ENCODE measurements around the gene LCP1.

LCP1 gene

DNA sequence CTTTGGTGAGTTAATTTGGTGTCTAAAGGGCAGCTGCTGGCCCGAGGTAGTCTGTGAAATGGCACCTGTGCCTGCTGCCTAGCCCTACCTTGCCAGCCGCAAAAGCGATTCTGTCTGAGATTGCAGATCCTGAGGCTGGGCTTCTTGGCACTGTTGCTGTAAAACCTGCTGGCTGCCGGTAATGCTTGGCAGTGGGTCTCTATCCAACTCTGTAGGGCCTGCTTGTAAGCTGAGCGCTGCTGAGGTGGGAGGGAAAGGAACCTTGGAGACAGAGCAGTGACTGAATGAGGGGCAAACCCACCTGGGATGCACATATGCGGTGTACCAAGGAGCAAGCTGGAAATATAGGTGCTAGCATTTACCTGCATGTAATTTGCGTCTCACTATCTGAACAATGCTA, 11.7 kb downstream of the LCP1 start:
- Histone ChIP-seq H3K4me1 (ENCODE audit: insufficient read depth, low read length) (peaks cover 87% of the 10 kb centered on the region), H3K79me2 (ENCODE audit: insufficient read depth, low read length) (peaks cover 100% of the 10 kb centered on the region), H3K4me2 (ENCODE audit: insufficient read depth, low read length) (peak overlapping the region; percentile 37), H2AFZ (ENCODE audit: low read depth, low read length) (no peak overlapping the region), H3K27ac (ENCODE audit: low read length) (peak overlapping the region; percentile 61; the same call in 1 of the 2 replicates), H3K27me3 (ENCODE audit: insufficient read depth, low read length, poor library complexity) (no peaks in the 10 kb centered on the region), H4K20me1 (ENCODE audit: insufficient read depth, low read length) (peaks cover 86% of the 10 kb centered on the region), H3K36me3 (ENCODE audit: insufficient read depth, low read length) (peaks cover 81% of the 10 kb centered on the region), H3K9ac (ENCODE audit: low read depth, low read length) (no peak overlapping the region), H3K9me3 (ENCODE audit: insufficient read depth, low read length, severe bottlenecking) (no peaks in the 10 kb centered on the region), H3K4me3 (ENCODE audit: low read depth in 1 of 2, low read length in 2 of 2) (no peak overlapping the region)
- DNase-seq (no peak), ATAC-seq (ENCODE audit: insufficient read depth, low read depth) (no peak)
- TF ChIP-seq EZH2 (IDR thresholded peaks at IDR 0.05; ENCODE audit: borderline replicate concordance, low read depth, low read length, severe bottlenecking): no peak
- TF ChIP-seq, protein P1, sequence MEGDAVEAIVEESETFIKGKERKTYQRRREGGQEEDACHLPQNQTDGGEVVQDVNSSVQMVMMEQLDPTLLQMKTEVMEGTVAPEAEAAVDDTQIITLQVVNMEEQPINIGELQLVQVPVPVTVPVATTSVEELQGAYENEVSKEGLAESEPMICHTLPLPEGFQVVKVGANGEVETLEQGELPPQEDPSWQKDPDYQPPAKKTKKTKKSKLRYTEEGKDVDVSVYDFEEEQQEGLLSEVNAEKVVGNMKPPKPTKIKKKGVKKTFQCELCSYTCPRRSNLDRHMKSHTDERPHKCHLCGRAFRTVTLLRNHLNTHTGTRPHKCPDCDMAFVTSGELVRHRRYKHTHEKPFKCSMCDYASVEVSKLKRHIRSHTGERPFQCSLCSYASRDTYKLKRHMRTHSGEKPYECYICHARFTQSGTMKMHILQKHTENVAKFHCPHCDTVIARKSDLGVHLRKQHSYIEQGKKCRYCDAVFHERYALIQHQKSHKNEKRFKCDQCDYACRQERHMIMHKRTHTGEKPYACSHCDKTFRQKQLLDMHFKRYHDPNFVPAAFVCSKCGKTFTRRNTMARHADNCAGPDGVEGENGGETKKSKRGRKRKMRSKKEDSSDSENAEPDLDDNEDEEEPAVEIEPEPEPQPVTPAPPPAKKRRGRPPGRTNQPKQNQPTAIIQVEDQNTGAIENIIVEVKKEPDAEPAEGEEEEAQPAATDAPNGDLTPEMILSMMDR (IDR thresholded peaks at IDR 0.05; ENCODE audit: borderline replicate concordance, extremely low read depth, low read length, poor library complexity, severe bottlenecking): no peak

DNA sequence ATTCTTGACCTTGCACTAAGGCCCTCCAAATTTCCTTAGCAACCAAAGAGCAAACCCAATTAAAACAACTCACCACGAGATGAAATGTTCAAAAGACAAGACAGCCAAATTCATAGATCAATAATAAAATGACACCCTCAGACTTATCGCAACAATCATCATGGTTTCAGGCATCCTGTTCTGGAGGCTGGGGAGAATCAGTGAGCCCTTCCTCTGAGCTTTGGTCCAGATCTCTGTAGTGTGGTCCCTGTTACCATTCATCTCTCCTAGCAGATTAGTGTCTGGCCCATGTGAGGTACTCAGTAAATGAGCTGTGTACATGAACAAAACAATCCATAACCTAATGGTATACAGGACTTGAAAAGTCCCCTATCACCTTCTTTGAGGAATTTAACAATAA, 12.2 kb downstream of the LCP1 start:
- Histone ChIP-seq H3K9ac (ENCODE audit: low read depth, low read length) (no peak overlapping the region), H3K27ac (ENCODE audit: low read length) (0 out of 2 replicates have a peak overlapping the region, but pooled peaks have one; percentile 8)

DNA sequence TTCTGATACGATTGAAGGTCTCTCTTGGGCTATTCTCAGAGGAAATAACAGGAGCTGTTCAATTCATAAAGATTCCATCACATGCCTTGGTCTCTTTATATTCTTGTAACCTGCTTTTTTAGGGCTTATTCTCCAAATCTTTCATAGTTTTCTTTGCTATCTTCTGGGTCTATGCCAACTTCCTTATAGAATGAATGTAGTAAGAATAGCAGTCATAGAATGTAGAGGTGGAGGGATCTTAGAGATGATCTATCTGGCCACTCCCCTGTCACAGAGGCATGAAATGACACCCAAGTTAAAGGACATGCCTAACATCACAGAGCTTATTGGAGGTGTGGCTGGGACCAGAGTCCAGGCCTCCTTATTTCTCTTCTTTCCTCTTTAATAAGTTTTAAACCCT, 13.2 kb downstream of the LCP1 start:
- no peak overlapping the region for H3K4me2 ChIP-seq (ENCODE audit: insufficient read depth, low read length)
- no peak overlapping the region for H3K9ac ChIP-seq (ENCODE audit: low read depth, low read length)
- H4K20me1 ChIP-seq (ENCODE audit: insufficient read depth, low read length): peaks cover 89% of the 10 kb centered on the region

More for the DNA sequence above, 12.2 kb downstream of the LCP1 start:
- peaks cover 100% of the 10 kb centered on the region for H3K79me2 ChIP-seq (ENCODE audit: insufficient read depth, low read length)
- no peaks in the 10 kb centered on the region for H3K9me3 ChIP-seq (ENCODE audit: insufficient read depth, low read length, severe bottlenecking)
- no peak overlapping the region for H3K4me3 ChIP-seq (ENCODE audit: low read depth in 1 of 2, low read length in 2 of 2)
- no peak for DNase-seq
- no peak for TF ChIP-seq EZH2 (IDR thresholded peaks at IDR 0.05; ENCODE audit: borderline replicate concordance, low read depth, low read length, severe bottlenecking)
- TF ChIP-seq, protein P1 (IDR thresholded peaks at IDR 0.05; ENCODE audit: borderline replicate concordance, extremely low read depth, low read length, poor library complexity, severe bottlenecking): no peak
- peaks cover 83% of the 10 kb centered on the region for H4K20me1 ChIP-seq (ENCODE audit: insufficient read depth, low read length)
- H3K4me1 ChIP-seq (ENCODE audit: insufficient read depth, low read length): peaks cover 82% of the 10 kb centered on the region
- no peak overlapping the region for H2AFZ ChIP-seq (ENCODE audit: low read depth, low read length)
- H3K36me3 ChIP-seq (ENCODE audit: insufficient read depth, low read length): peaks cover 80% of the 10 kb centered on the region
- peak overlapping the region; percentile 25; the same call in 1 of the 2 replicates for H3K4me2 ChIP-seq (ENCODE audit: insufficient read depth, low read length)
- no peak for ATAC-seq (ENCODE audit: insufficient read depth, low read depth)
- no peaks in the 10 kb centered on the region for H3K27me3 ChIP-seq (ENCODE audit: insufficient read depth, low read length, poor library complexity)

More for the DNA sequence above, 13.2 kb downstream of the LCP1 start:
- Histone ChIP-seq H3K4me3 (ENCODE audit: low read depth in 1 of 2, low read length in 2 of 2) (no peak overlapping the region), H2AFZ (ENCODE audit: low read depth, low read length) (no peak overlapping the region), H3K4me1 (ENCODE audit: insufficient read depth, low read length) (peaks cover 72% of the 10 kb centered on the region), H3K36me3 (ENCODE audit: insufficient read depth, low read length) (peaks cover 81% of the 10 kb centered on the region), H3K27ac (ENCODE audit: low read length) (peak overlapping the region; percentile 25; the same call in 1 of the 2 replicates), H3K27me3 (ENCODE audit: insufficient read depth, low read length, poor library complexity) (no peaks in the 10 kb centered on the region), H3K79me2 (ENCODE audit: insufficient read depth, low read length) (peaks cover 100% of the 10 kb centered on the region), H3K9me3 (ENCODE audit: insufficient read depth, low read length, severe bottlenecking) (peaks cover 2% of the 10 kb centered on the region)
- TF ChIP-seq EZH2 (IDR thresholded peaks at IDR 0.05; ENCODE audit: borderline replicate concordance, low read depth, low read length, severe bottlenecking): no peak
- TF ChIP-seq, protein P1 (IDR thresholded peaks at IDR 0.05; ENCODE audit: borderline replicate concordance, extremely low read depth, low read length, poor library complexity, severe bottlenecking): no peak
- ATAC-seq (ENCODE audit: insufficient read depth, low read depth) (no peak), DNase-seq (no peak)

All from DND-41 (cell line).